Neural cell (in vitro differentiated cells): Measurements from ENCODE around the gene KCTD3. TPM values are rescaled to one million over a fixed set of nuclear protein-coding genes. Genes with fewer than 3 reads are reported as not detected.

Experiments used
- H2AFZ ChIP-seq: fragments of 200-600, 300-800 bp; sonication (generic), shearing (Covaris generic); 2 replicates; pipeline ENCODE4 v1.6.0; 2014; ENCODE audit warnings: low read depth, mild to moderate bottlenecking, antibody characterized with exemption, low read length, moderate library complexity
- H3F3A ChIP-seq: fragments of 200-600 bp; shearing (Covaris generic); 2 replicates; pipeline ENCODE4 v1.6.1; 2016; ENCODE audit warnings: mild to moderate bottlenecking, moderate library complexity, mixed read lengths, antibody characterized with exemption, low read length; ENCODE audit not compliant: insufficient read depth, poor library complexity, severe bottlenecking
- H3K27ac ChIP-seq: fragments of 200-600, 300-800 bp; sonication (generic), shearing (Covaris generic); 2 replicates; pipeline ENCODE4 v1.5.1; 2014; ENCODE audit warnings: mild to moderate bottlenecking, low read length, moderate library complexity
- H3K27me3 ChIP-seq: fragments of 300-800, 200-600 bp; sonication (generic), shearing (Covaris generic); 2 replicates; pipeline ENCODE4 v1.6.0; 2014; ENCODE audit warnings: mild to moderate bottlenecking, low read depth, low read length, moderate library complexity; ENCODE audit not compliant: insufficient read depth
- H3K36me3 ChIP-seq: fragments of 300-800, 200-600 bp; sonication (generic), shearing (Covaris generic); 2 replicates; pipeline ENCODE4 v1.5.1; 2014; ENCODE audit warnings: mild to moderate bottlenecking, antibody characterized with exemption, low read length, moderate library complexity; ENCODE audit not compliant: insufficient read depth
- H3K4me2 ChIP-seq: fragments of 300-800, 200-600 bp; sonication (generic), shearing (Covaris generic); 2 replicates; pipeline ENCODE4 v1.6.0; 2014; ENCODE audit warnings: mild to moderate bottlenecking, low read length
- H3K4me3 ChIP-seq: fragments of 300-800, 200-600 bp; sonication (generic), shearing (Covaris generic); 2 replicates; pipeline ENCODE4 v1.5.1; 2014; ENCODE audit warnings: mild to moderate bottlenecking, low read length, moderate library complexity
- H3K79me2 ChIP-seq: fragments of 200-600 bp; shearing (Covaris generic); replicated peaks from 2 replicates; pipeline ENCODE4 v1.6.0; 2014; ENCODE audit warnings: mild to moderate bottlenecking, low read length, moderate library complexity; ENCODE audit not compliant: insufficient read depth
- H3K9ac ChIP-seq: fragments of 300-800, 200-600 bp; sonication (generic), shearing (Covaris generic); 2 replicates; pipeline ENCODE4 v1.6.1; 2016; ENCODE audit warnings: mild to moderate bottlenecking, low read length, mixed read lengths
- H3K9me2 ChIP-seq: fragments of 200-600 bp; shearing (Covaris generic); 2 replicates; pipeline ENCODE4 v1.6.1; 2016; ENCODE audit warnings: mild to moderate bottlenecking, low read length, mixed read lengths; ENCODE audit not compliant: insufficient read depth
- H3K9me3 ChIP-seq: fragments of 200-600, 300-800 bp; sonication (generic), shearing (Covaris generic); 2 replicates; pipeline ENCODE4 v1.6.1; 2016; ENCODE audit warnings: mild to moderate bottlenecking, mixed run types, low read length, moderate library complexity, mixed read lengths
- H4K20me1 ChIP-seq: fragments of 200-600 bp; shearing (Covaris generic); 2 replicates; pipeline ENCODE4 v1.6.1; 2016; ENCODE audit warnings: mild to moderate bottlenecking, mixed run types; ENCODE audit not compliant: insufficient read depth
- EP300 ChIP-seq: fragments of 450-650 bp; conservative IDR thresholded peaks from 2 replicates; pipeline ENCODE4 v1.6.1; 2014; ENCODE audit warnings: antibody characterized with exemption, mild to moderate bottlenecking, moderate library complexity; ENCODE audit not compliant: poor library complexity, severe bottlenecking
- EZH2 ChIP-seq: fragments of 200-600, 300-800 bp; shearing (Covaris generic), sonication (generic); IDR thresholded peaks from 2 replicates; pipeline ENCODE4 v1.6.1; 2014; ENCODE audit warnings: antibody characterized with exemption, low read length, borderline replicate concordance, mild to moderate bottlenecking; ENCODE audit not compliant: insufficient read depth, poor library complexity, severe bottlenecking
- MXI1 ChIP-seq: fragments of 450-650 bp; conservative IDR thresholded peaks from 2 replicates; pipeline ENCODE4 v1.6.1; 2014; ENCODE audit warnings: antibody characterized with exemption, mild to moderate bottlenecking; ENCODE audit not compliant: poor library complexity, severe bottlenecking
- POLR2AphosphoS5 ChIP-seq: IDR thresholded peaks from 2 replicates; pipeline ENCODE4 v1.6.1; 2012
- RAD21 ChIP-seq: fragments of 450-650 bp; conservative IDR thresholded peaks from 2 replicates; pipeline ENCODE4 v1.6.1; 2014; ENCODE audit warnings: antibody characterized with exemption, mild to moderate bottlenecking, moderate library complexity
- SMC3 ChIP-seq: fragments of 450-650 bp; conservative IDR thresholded peaks from 2 replicates; pipeline ENCODE4 v1.6.1; 2014; ENCODE audit warnings: antibody characterized with exemption, mild to moderate bottlenecking, moderate library complexity; ENCODE audit not compliant: poor library complexity
- TAF1 ChIP-seq: IDR thresholded peaks from 2 replicates; pipeline ENCODE4 v1.6.1; 2012; ENCODE audit warnings: low read depth
- polyA plus RNA-seq: library from polyadenylated mRNA; depleted of rRNA; stranded (reverse); fragments of >200 nt; gene quantifications from 2 replicates; pipeline ENCODE4 v1.2.3, GENCODE V29; 2014
- TF ChIP-seq, protein P1 (sequence below): IDR thresholded peaks from 2 replicates; pipeline ENCODE4 v1.6.1; 2012; ENCODE audit warnings: borderline replicate concordance
- TF ChIP-seq, protein P2 (sequence below): fragments of 450-650 bp; IDR thresholded peaks from 2 replicates; pipeline ENCODE4 v1.5.1; 2014; ENCODE audit warnings: antibody characterized with exemption, mild to moderate bottlenecking, moderate library complexity; ENCODE audit not compliant: poor library complexity, severe bottlenecking

The KCTD3 gene
- polyA plus RNA-seq, 1 donor from 2014 or later, result 82.9 TPM

- no peaks in the 10 kb centered on the region for H4K20me1 ChIP-seq
- H3K27me3 ChIP-seq, result no peaks in the 10 kb centered on the region
- H3K27ac ChIP-seq, result no peak overlapping the region
- H3K9me2 ChIP-seq, result no peaks in the 10 kb centered on the region
- H2AFZ ChIP-seq, result no peak overlapping the region
- H3K79me2 ChIP-seq, result no peaks in the 10 kb centered on the region
- H3K9ac ChIP-seq, result no peak overlapping the region
- no peaks in the 10 kb centered on the region for H3F3A ChIP-seq
- H3K4me2 ChIP-seq, result no peak overlapping the region
- TF ChIP-seq TAF1, result no peak
- TF ChIP-seq, protein P1, sequence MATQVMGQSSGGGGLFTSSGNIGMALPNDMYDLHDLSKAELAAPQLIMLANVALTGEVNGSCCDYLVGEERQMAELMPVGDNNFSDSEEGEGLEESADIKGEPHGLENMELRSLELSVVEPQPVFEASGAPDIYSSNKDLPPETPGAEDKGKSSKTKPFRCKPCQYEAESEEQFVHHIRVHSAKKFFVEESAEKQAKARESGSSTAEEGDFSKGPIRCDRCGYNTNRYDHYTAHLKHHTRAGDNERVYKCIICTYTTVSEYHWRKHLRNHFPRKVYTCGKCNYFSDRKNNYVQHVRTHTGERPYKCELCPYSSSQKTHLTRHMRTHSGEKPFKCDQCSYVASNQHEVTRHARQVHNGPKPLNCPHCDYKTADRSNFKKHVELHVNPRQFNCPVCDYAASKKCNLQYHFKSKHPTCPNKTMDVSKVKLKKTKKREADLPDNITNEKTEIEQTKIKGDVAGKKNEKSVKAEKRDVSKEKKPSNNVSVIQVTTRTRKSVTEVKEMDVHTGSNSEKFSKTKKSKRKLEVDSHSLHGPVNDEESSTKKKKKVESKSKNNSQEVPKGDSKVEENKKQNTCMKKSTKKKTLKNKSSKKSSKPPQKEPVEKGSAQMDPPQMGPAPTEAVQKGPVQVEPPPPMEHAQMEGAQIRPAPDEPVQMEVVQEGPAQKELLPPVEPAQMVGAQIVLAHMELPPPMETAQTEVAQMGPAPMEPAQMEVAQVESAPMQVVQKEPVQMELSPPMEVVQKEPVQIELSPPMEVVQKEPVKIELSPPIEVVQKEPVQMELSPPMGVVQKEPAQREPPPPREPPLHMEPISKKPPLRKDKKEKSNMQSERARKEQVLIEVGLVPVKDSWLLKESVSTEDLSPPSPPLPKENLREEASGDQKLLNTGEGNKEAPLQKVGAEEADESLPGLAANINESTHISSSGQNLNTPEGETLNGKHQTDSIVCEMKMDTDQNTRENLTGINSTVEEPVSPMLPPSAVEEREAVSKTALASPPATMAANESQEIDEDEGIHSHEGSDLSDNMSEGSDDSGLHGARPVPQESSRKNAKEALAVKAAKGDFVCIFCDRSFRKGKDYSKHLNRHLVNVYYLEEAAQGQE, result no peak
- no peak for TF ChIP-seq MXI1
- no peak for TF ChIP-seq EP300
- no peak for TF ChIP-seq POLR2AphosphoS5
- no peak for TF ChIP-seq EZH2
- H3K9me3 ChIP-seq, result no peaks in the 10 kb centered on the region
- H3K36me3 ChIP-seq, result no peaks in the 10 kb centered on the region
- no peak overlapping the region for H3K4me3 ChIP-seq
These were observed 11.6 kb upstream of the KCTD3 start for GRCh38 chr1:215555531-215555930.

GRCh38 chr1:215556996-215557395, 10.1 kb upstream of the KCTD3 start:
- Histone ChIP-seq H4K20me1 (no peaks in the 10 kb centered on the region), H2AFZ (no peak overlapping the region), H3K4me3 (no peak overlapping the region), H3K79me2 (no peaks in the 10 kb centered on the region), H3K27me3 (no peaks in the 10 kb centered on the region), H3K9me3 (no peaks in the 10 kb centered on the region), H3K36me3 (no peaks in the 10 kb centered on the region), H3K4me2 (no peak overlapping the region), H3K27ac (no peak overlapping the region), H3F3A (no peaks in the 10 kb centered on the region), H3K9me2 (no peaks in the 10 kb centered on the region), H3K9ac (no peak overlapping the region)
- TF ChIP-seq EZH2 (no peak), RAD21 (no peak), SMC3 (no peak), TAF1 (no peak), MXI1 (no peak), POLR2AphosphoS5 (no peak), EP300 (no peak)
- TF ChIP-seq, protein P1, result no peak
- TF ChIP-seq, protein P2, sequence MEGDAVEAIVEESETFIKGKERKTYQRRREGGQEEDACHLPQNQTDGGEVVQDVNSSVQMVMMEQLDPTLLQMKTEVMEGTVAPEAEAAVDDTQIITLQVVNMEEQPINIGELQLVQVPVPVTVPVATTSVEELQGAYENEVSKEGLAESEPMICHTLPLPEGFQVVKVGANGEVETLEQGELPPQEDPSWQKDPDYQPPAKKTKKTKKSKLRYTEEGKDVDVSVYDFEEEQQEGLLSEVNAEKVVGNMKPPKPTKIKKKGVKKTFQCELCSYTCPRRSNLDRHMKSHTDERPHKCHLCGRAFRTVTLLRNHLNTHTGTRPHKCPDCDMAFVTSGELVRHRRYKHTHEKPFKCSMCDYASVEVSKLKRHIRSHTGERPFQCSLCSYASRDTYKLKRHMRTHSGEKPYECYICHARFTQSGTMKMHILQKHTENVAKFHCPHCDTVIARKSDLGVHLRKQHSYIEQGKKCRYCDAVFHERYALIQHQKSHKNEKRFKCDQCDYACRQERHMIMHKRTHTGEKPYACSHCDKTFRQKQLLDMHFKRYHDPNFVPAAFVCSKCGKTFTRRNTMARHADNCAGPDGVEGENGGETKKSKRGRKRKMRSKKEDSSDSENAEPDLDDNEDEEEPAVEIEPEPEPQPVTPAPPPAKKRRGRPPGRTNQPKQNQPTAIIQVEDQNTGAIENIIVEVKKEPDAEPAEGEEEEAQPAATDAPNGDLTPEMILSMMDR, result no peak
